Liver (tissue), 9 donors: Measurements from ENCODE around the gene NEURL1. TPM values are rescaled to one million over a fixed set of nuclear protein-coding genes. Genes with fewer than 3 reads are reported as not detected.

Experiments
- DNase-seq: peaks from one replicate; pipeline ENCODE4 v3.0.0-alpha.2; 2017; ENCODE audit warnings: low spot score
- H3K27ac ChIP-seq, 2 donors: one replicate each; pipeline ENCODE4 v1.7.0; 2013; ENCODE audit warnings: inconsistent platforms in 2 of 2, low read length in 2 of 2, control low read depth in 1 of 2, low read depth in 1 of 2, mild to moderate bottlenecking in 1 of 2
- H3K27me3 ChIP-seq, 4 donors: one replicate each; pipeline versions ENCODE4 v1.6.1 to v1.7.0; 2013; ENCODE audit warnings: low read length in 3 of 4, inconsistent platforms in 1 of 4, mild to moderate bottlenecking in 1 of 4, moderate library complexity in 1 of 4; ENCODE audit not compliant: control insufficient read depth in 4 of 4, insufficient read depth in 4 of 4
- H3K36me3 ChIP-seq, 4 donors: one replicate each; pipeline versions ENCODE4 v1.6.1 to v1.7.0; 2013; ENCODE audit warnings: low read length in 3 of 4, mild to moderate bottlenecking in 3 of 4, low read depth in 1 of 4, moderate library complexity in 1 of 4; ENCODE audit not compliant: control insufficient read depth in 4 of 4, insufficient read depth in 3 of 4
- H3K4me1 ChIP-seq, 4 donors: one replicate each; pipeline versions ENCODE4 v1.6.1 to v1.7.0; 2013; ENCODE audit warnings: low read length in 3 of 4, mild to moderate bottlenecking in 3 of 4, moderate library complexity in 1 of 4; ENCODE audit not compliant: control insufficient read depth in 4 of 4, insufficient read depth in 4 of 4
- H3K4me3 ChIP-seq, 3 donors: one replicate each; pipeline versions ENCODE4 v1.6.1 to v1.7.0; 2013; ENCODE audit warnings: low read length in 3 of 3, control low read depth in 1 of 3, low read depth in 1 of 3, mild to moderate bottlenecking in 1 of 3
- H3K9ac ChIP-seq, 2 donors: one replicate each; pipeline ENCODE4 v1.7.0; 2013; ENCODE audit warnings: low read length in 2 of 2, mild to moderate bottlenecking in 2 of 2, moderate library complexity in 2 of 2, control low read depth in 1 of 2, low read depth in 1 of 2
- H3K9me3 ChIP-seq, 4 donors: one replicate each; pipeline versions ENCODE4 v1.6.1 to v1.7.0; 2013; ENCODE audit warnings: low read length in 3 of 4; ENCODE audit not compliant: control insufficient read depth in 4 of 4
- ATF3 ChIP-seq: IDR thresholded peaks from 2 replicates; pipeline ENCODE4 v1.6.1; 2016; ENCODE audit warnings: antibody characterized with exemption
- EGR1 ChIP-seq, 2 donors: IDR thresholded peaks; 2 replicates each; pipeline ENCODE4 v1.6.1; 2016 to 2018; ENCODE audit warnings: antibody characterized with exemption in 2 of 2, low read depth in 2 of 2
- FOXA1 ChIP-seq: IDR thresholded peaks from 2 replicates; pipeline ENCODE4 v1.6.1; 2016; ENCODE audit warnings: antibody characterized with exemption
- GABPA ChIP-seq, 2 donors: IDR thresholded peaks in 1 of 2; conservative IDR thresholded peaks in 1 of 2; 2 replicates each; pipeline ENCODE4 v1.6.1; 2016; ENCODE audit warnings: antibody characterized with exemption in 2 of 2, mild to moderate bottlenecking in 1 of 2, moderate library complexity in 1 of 2
- HNF4A ChIP-seq, 2 donors: conservative IDR thresholded peaks; 2 replicates each; pipeline ENCODE4 v1.6.1; 2016; ENCODE audit warnings: antibody characterized with exemption in 2 of 2, mild to moderate bottlenecking in 2 of 2
- JUND ChIP-seq, 2 donors: IDR thresholded peaks; 2 replicates each; pipeline ENCODE4 v1.6.1; 2016; ENCODE audit warnings: antibody characterized with exemption in 2 of 2
- MAX ChIP-seq: IDR thresholded peaks from 2 replicates; pipeline ENCODE4 v1.6.1; 2016; ENCODE audit warnings: antibody characterized with exemption
- NR2F2 ChIP-seq: IDR thresholded peaks from 2 replicates; pipeline ENCODE4 v1.6.1; 2016; ENCODE audit warnings: antibody characterized with exemption
- RAD21 ChIP-seq, 2 donors: IDR thresholded peaks; 2 replicates each; pipeline ENCODE4 v1.6.1; 2016; ENCODE audit warnings: antibody characterized with exemption in 2 of 2, mild to moderate bottlenecking in 2 of 2
- REST ChIP-seq: IDR thresholded peaks from 2 replicates; pipeline ENCODE4 v1.6.1; 2016; ENCODE audit warnings: antibody characterized with exemption, mild to moderate bottlenecking
- RXRA ChIP-seq, 2 donors: IDR thresholded peaks; 2 replicates each; pipeline ENCODE4 v1.6.1; 2017 to 2018; ENCODE audit warnings: antibody characterized with exemption in 2 of 2, mild to moderate bottlenecking in 1 of 2
- SP1 ChIP-seq: IDR thresholded peaks from 2 replicates; pipeline ENCODE4 v1.6.1; 2018; ENCODE audit warnings: antibody characterized with exemption, mild to moderate bottlenecking
- TAF1 ChIP-seq: conservative IDR thresholded peaks from 2 replicates; pipeline ENCODE4 v1.6.1; 2016; ENCODE audit warnings: antibody characterized with exemption, mild to moderate bottlenecking
- YY1 ChIP-seq: IDR thresholded peaks from 2 replicates; pipeline ENCODE4 v1.6.1; 2016; ENCODE audit warnings: antibody characterized with exemption, mild to moderate bottlenecking
- WGBS: extraction: QIAGEN DNeasy Blood & Tissue Kit; methylation state at CpG from one replicate; pipeline ENCODE4 v1.1.7; 2013; 5-methylcytosine and 5-hydroxymethylcytosine counted together
- polyA plus RNA-seq, 2 donors: library from polyadenylated mRNA; stranded (reverse) in 1 of 2; unstranded in 1 of 2; fragments of 200-250 nt in 1 of 2; fragments of >200 nt in 1 of 2; fragmentation: Nextera tagmentation in 1 of 2; extraction: Ambion mirVana in 1 of 2; gene quantifications; one replicate each; pipeline versions ENCODE4 v1.2.1 to v1.2.3, GENCODE V29; 2013 to 2015
- total RNA-seq, 2 donors: library from RNA; depleted of rRNA; stranded (reverse); fragments of >200 nt; gene quantifications; one replicate each; pipeline ENCODE4 v1.2.3, GENCODE V29; 2014
- donor health status: healthy.
- donor health status: healthy.
- donor health status: healthy.
- donor health status: healthy.
- donor health status: healthy.

Gene NEURL1
- total and polyA plus RNA-seq, 4 donors, result 0.11 to 3.9 (median 0.74) TPM

- H3K9me3 ChIP-seq, result no peaks in the 10 kb centered on the region
- no peak for DNase-seq
- H3K27ac ChIP-seq, result no peak overlapping the region
- TF ChIP-seq MAX (no peak), SP1 (no peak), HNF4A (conservative IDR thresholded peaks at IDR 0.05) (no peak), REST (no peak), JUND (IDR thresholded peaks at IDR 0.05) (no peak)
- peaks cover 0 to 8% (median 5%) of the 10 kb centered on the region in 4 donors for H3K27me3 ChIP-seq
- H3K9ac ChIP-seq, result no peak overlapping the region
- no peak overlapping the region for H3K4me3 ChIP-seq
- no peaks in the 10 kb centered on the region for H3K36me3 ChIP-seq
- WGBS, result 88% methylated on average over 7 of the region's 7 CpGs
- H3K4me1 ChIP-seq, result peaks cover 2 to 14% (median 10%) of the 10 kb centered on the region in 4 donors
Measured at GRCh38 chr10:103491729-103492364, 1.7 kb upstream of the NEURL1 start.

GRCh38 chr10:103492655-103493261 lies 747 bp upstream of the NEURL1 start:
- H3K9me3 ChIP-seq, result no peaks in the 10 kb centered on the region
- H3K9ac ChIP-seq, result no peak overlapping the region
- no peak for DNase-seq
- peaks cover 0 to 8% (median 5%) of the 10 kb centered on the region in 4 donors for H3K27me3 ChIP-seq
- peaks cover 2 to 14% (median 9%) of the 10 kb centered on the region in 4 donors for H3K4me1 ChIP-seq
- WGBS, result 76% methylated on average over 5 of the region's 5 CpGs
- H3K27ac ChIP-seq, result no peak overlapping the region
- TF ChIP-seq FOXA1, result no peak
- no peak for TF ChIP-seq YY1
- TF ChIP-seq MAX, result no peak
- TF ChIP-seq REST, result no peak
- no peak for TF ChIP-seq ATF3
- no peak for TF ChIP-seq GABPA (IDR thresholded peaks at IDR 0.05 in 1 of 2, conservative IDR thresholded peaks at IDR 0.05 in 1 of 2)
- no peak for TF ChIP-seq EGR1 (IDR thresholded peaks at IDR 0.05; ENCODE audit: low read depth in 2 of 2)
- no peak for TF ChIP-seq RXRA (IDR thresholded peaks at IDR 0.05)
- TF ChIP-seq SP1, result no peak
- TF ChIP-seq TAF1, result no peak
- TF ChIP-seq NR2F2, result no peak
- TF ChIP-seq HNF4A (conservative IDR thresholded peaks at IDR 0.05), result no peak
- no peak for TF ChIP-seq RAD21 (IDR thresholded peaks at IDR 0.05)
- H3K4me3 ChIP-seq, result no peak overlapping the region
- no peaks in the 10 kb centered on the region for H3K36me3 ChIP-seq
